ENCODE results near the gene ALPK1.
A peak's percentile ranks its signal among the peaks of the same experiment; 100 is the strongest.
"Not testable (repeated sequence)": the region's sequence is repeated elsewhere in the genome, so short reads cannot be mapped to it uniquely, and the experiment has no call there.

Gene ALPK1

DNA sequence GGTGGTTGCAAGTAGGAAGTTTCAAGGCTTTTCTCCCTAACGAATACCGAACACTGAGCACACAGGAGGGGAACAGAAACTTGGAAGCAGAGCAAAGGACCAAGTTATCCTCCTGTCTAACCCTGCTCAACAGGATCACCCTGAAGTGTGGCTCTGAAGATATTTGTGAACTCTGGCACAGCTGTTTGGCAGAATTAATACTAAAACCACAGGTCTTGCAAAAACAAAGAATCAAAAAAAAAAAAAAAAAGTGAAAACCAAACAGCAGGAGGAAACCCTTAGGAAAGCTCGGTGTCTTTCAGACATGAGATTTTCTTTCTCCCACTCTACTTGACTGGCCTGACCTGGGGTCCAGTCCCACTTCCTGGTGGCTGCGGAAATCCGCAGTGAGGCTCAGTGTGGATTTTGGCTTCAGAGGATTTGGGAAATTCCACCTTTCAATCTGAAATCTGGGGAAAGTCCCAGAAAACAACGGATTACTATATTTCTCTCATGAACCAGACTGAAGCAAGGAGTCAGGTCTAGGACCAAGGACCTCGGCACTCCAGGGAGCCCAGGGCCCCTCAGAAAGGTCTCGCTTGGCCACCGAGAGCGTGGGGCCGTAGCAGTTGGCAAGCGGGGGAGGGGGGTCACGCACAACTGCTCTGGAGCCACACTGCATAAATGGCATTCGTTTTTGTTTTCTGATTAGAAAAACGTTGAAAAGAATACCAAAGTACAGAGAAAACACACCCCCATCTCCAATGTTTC is 12.3 kb upstream of the ALPK1 start:
- peak in 1 of 2 donors; percentile 50 for DNase-seq

DNA sequence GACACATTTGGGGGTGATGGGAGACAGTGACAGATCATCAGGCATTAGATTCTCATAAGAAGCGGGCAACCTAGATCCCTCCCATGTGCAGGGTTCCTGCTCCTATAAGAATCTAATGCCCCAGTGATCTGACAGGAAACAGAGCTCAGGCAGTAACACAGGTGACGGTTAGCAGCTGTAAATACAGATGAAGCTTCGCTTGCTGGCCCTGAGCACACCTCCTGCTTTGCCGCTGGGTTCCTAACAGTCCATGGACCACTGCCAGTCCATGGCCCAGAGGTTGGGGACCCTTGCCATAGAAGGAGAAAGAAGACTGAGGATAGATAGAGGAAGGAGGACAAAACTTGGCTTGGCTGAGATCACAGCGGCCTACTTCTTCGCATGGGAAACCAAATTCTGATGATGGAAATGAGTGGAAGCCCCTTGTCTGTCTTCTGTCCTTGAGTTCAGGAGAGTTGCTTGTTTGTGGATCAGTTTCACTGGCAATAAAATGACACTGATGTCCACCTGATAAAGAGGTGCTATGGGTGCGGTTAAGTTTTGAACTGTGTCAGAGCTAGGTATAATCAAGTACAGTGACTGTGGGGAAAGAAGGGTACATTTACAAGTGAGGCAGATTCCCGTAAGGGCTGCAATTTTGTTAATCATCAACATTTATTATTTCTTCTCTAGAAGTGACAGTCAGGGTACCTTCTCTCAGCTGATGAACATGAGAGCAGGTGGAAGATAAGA is 9.7 kb upstream of the ALPK1 start:
- peak; percentile 33 to 48 for DNase-seq

DNA sequence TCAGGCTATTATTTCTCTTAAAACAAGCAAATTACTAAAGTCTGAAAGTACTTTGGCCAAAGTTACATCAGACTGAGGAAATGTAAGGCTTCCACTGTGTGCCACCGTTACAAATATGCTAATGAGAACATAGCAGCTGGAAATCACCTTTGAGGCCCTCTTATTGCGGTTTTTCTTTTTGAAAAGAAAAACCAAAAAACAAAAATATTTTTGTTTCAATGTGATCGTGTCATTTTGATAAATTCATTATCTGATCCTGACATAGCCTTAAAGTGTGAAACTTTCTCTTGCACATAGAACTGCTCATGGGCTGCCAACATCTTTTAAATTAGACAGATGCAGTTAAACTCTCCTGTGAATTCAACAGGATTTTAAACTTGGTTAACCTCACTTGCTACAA is 8.7 kb upstream of the ALPK1 start:
- peak; percentile 40 to 79 for DNase-seq

DNA sequence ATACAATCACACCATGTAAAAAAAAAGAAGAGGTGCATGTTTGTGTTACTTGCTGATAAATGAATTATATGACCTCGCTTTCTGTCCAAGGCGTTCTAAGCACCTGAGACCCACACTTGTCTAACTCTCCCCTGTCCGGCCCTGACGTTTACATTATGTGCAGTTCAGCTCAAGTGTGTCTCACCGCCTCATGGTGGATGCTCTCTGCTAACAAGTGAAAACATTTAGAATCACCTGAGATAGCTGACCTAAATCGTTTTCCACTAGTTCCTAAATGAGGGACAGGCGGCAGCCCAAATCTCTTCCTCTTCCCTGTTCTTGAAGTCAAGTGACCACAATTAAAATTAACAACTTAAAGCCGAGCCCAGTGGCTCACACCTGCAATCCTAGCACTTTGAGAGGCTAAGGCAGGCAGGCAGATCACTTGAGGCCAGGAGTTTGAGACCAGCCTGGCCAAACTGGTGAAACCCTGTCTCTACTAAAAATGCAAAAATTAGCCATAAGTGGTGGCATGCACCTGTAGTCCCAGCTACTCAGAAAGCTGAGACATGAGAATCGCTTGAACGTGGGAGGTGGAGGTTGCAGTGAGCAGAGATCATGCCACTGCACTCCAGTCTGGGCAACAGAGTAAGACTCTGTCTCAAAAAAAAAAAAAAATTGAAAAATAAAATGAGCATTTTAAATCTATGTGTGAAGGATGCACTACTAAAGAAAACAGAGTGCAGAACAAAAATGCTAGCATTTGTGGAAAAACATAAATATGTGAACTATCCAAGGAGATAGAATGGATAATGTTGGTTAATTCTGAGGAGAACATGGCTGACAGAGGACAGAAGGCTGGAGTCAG is 7.5 kb upstream of the ALPK1 start:
- no peak for DNase-seq

DNA sequence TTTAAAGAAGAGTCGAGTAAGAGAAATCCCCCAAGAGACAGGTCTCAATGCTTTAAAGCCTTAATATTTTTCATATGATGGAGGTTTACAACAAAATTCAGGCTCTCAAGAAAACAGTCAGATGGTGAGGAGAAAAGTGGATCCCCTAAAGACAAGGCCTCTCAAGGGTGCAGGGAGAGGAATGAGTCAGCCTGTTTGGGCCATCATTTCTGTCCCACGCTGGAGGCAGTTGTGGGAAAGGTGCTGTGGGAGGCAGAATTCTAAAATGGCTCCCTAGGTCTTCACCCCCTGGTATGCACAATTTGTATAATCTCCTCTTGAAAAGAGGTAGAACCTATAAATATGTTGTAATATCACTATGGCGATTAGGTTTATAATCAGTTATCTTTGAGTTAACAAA is 6.8 kb upstream of the ALPK1 start:
- DNase-seq, result no peak

DNA sequence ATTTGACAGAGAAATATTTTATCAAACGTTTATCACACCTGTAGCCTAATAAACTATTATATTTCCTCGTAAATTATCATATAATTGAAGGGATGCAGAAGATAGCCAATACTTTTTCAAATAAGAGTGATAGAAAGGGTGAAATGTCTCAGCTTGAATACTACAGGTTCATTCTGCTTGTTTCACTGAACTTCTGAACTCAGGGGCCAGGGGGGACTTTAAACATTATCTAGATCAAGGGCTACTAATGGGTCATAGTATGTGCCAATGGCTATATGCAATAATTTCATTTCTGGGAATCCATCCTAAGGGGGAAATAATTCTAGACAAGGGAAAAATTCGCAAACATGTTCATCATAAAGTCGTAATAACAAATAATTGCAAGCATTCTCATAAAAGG is 2.6 kb downstream of the ALPK1 start:
- no peak for DNase-seq

DNA sequence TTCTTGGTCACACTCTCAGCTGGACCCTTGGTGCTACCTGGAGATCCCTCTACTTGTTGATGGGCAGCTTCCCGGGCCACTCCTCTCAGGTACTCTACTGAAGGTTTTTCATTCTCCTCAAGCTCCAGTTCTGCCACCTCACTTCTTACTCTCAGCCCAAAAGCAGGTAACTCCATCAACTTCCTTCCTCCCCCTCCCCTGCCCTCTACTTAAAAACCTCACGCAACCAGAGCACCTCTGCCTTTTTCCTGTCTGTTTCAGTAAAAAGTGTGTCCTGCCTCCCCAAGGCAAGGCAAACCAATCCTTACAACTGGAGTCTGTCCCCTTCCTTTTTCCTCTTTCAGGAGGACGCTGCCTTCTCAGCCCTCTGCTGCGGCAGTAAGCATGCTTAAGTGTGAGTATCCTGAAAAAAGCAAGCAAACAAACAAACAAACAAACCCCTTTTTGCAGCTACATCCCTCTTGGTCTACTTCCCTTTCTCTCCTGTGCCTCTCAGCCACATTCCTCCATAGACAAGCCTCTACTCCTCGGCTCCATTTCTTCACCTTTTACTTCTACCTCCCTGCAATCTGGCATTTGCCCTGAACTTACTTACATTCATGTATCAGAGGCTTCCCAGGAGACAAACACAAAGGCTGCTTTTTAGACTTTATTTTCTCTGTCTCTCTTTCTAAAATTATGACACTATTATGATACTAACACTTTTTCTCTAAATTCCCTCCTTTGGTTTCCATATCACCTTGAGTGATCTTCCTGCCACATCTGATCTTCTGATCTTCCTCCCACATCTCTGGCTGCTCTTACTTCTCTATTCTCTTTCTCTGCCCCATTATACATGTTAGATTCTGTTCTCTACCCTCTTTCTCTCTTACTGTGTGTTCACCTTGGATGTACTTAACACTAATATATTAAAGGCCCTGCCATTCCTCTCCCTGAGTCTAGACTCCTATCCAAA is 5.4 kb downstream of the ALPK1 start:
- peak in 1 of 2 donors; percentile 34 for DNase-seq

DNA sequence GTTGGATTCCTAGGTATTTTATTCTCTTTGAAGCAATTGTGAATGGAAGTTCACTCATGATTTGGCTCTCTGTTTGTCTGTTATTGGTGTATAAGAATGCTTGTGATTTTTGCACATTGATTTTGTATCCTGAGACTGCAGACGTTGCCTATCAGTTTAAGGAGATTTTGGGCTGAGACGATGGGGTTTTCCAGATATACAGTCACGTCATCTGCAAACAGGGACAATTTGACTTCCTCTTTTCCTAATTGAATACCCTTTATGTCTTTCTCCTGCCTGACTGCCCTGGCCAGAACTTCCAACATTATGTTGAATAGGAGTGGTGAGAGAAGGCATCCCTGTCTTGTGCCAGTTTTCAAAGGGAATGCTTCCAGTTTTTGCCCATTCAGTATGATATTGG is 8.3 kb downstream of the ALPK1 start:
- DNase-seq, result not testable (repeated sequence)

DNA sequence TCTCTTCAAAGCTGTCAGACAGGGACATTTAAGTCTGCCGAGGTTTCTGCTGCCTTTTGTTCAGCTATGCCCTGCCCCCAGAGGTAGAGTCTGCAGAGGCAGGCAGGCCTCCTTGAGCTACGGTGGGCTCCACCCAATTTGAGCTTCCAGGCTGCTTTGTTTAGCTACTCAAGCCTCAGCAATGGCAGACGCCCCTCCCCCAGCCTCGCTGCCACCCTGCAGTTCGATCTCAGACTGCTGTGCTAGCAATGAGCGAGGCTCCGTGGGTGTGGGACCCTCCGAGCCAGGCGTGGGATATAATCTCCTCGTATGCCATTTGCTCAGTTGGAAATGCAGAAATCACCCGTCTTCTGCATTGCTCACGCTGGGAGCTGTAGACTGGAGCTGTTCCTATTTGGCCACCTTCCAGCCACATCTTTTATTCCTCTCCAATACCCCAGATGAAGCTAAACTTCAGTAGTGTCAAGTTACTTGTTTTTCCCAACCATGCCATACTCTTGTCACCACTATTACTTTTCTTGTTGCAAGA is 12.2 kb downstream of the ALPK1 start:
- DNase-seq, result peak in 1 of 2 donors; percentile 72

DNA sequence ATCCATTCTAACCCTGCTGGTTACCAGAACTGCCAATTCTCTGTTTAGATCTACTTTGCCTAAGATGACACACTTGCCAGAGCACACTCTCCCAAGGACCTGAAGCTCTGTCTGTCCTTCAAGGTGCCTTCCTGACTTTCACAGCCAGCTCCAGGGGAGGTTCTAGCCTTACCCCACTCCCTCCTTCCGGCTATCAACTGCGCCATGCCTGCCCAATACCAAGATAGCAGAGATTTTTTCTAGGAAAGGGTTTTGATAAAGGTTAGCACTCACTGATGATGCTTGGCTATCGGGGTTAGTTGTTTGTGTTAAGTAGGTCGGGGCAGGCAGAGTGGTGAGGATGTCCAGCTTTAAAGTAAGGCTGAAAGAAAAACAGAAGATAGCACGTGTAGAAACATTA is 14.3 kb downstream of the ALPK1 start:
- DNase-seq, result no peak

DNA sequence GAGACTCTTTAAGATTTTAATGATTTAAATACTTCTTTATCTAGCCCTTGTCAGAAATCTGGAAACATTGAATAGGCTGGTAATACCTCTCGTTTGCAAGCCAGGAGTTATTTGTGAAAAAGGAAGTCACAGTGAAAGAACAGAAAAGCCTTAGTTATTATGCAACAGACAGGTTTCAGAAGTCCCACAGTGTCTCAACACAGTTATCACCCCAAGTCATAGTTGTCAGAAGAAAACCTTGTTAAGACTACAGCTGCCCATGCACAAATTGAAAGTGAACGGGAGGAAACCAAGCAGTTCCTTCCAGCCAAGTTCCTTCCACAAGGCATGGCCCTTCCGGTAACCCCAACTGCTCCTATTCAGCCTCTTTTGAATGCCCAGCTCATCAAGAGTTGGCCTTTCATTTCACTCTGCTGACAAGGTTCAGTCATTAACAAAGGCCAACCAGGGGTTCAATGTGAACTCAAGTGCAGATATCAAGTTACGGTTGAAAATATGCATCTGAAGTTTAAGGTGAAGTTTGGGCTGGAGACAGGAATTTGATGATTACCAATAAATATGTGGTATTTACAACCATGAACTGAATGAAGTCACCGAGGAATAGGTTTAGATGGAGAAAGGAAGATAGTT is 15.6 kb downstream of the ALPK1 start:
- no peak for DNase-seq

DNA sequence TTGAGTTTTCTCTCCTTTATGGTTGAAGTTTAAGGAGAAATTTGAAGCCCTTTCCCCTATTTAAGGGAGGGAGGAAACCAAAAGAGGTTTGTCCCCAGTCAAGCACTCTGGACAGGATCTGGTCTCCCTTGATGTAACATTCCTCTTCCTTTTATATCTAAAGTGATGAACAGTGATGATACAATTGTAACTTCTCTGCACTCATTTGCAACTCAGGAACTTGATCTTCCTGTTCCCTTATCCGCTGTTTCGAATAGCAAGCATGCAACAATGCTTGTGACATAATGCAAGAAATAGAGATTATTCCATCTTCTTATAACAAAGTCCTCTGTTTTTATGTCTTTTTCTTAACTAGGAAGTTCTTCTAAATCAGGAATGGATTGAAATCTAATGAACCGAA is 18.3 kb downstream of the ALPK1 start:
- no peak for DNase-seq

DNA sequence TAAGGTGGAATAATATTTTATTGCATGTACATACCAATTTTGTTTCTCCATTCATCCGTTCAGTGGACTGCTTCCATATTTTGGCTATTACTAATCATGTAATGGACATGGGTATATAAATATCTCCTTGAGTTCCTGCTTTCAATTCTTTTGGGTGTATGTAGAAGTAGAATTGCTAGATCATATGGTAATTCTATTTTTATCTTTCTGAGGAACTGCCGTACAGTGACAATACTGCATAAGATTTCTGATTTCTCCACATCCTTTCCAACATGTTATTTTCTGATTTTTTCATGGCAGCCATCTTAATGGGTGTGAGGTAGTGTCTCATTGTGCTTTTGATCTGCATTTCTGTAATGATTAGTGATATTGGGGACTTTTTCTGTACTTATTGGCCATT is 19.2 kb downstream of the ALPK1 start:
- DNase-seq, result no peak

DNA sequence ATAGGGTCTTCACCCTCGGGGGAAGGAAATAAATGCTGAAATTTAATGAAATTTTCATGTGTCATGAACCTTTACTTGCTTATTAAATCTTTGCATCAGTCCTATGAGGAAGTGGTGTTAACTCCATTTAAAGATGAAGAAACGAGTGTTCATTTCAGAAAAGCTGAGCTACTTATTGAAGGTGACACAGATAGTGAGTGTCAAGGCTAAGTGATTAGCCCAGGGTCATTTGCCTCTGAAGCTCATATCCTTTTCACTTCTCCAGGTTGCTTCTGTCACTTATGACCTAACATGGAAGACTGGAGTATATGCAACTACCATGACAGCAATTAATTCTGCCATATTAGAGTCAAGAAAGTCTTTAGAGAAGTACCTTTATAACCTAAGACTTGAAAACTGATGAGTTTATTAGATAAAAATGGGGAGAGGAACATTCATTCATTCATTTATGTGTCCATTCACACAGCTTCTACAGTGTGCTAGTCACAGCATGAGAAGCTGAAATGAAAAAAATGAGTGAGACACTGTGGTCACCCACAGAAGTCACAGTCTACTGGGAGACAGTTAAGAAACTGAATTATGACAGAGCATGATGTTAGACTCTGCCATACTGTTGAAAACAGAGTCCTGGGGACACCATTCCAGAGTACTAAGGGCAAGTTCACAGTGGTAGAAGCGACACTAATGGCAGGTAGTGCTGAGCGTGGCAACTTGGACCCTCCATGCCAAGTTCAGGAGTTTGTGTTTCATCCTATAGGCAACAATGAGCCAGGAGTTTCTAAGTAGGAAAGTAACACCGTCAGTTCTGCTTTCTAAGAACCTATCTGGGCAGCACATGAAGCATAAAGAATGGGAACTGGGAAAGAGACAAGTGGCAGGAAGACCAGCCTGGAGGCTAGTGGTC is 21.3 kb downstream of the ALPK1 start:
- DNase-seq, result no peak

DNA sequence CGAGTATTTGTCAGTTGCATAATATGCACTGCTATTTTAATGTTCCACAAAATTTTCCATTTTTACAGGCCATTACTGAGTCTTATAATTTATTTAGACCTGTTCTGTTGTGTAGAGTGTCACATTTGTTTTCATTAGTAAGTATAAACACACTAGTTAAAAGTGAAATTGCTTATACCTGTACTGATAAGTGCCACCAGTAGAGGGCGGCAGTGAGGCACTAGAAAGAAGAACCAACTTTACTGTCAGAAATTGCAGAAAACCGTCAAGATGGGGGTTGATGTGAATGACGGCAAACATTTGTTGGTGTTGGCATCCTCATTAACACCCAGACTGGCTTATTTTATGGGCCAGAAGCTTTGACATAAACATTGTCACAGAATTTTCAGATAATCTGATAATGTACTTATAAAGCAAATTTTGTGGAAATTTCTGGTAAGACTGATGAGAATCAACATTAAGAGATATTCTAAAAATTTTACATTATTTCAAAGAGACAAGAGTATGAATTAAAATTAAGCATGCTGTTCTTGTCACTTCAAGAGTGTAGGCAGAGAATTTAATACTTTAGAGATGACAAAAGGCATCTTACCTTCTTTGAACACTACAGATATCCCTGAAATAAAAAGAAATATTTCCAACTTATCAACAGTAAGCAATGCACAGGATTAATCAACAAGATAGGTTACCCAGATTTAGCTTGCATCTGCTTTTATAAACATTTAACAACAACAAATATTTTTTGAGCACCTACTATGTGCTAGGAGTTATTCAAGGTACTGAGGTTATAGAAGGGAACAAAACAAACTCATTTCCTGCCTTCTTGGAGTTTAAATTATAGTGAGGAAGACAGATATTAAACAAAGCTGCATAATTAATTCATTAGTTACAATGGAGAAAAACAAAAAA is 24.9 kb downstream of the ALPK1 start:
- DNase-seq, result peak; percentile 76 to 83

DNA sequence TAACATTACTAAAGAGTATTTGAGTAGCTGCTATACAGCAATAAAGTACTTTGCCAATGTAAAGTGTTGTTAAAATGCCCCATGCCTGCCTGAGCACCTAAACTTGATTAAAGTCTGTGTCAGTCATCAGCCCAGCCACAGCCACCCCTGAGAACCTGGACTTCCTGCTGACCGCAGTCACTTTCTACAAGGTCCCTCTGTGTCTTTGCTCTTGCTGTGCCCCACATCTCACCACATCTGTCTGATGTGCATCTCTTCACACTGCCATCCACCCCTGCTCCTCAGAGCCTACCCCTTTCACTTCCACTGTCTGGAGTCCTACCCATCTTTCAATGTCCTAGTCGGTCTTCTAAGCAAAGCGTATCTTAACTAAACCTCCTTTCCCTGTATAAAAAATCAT is 25.7 kb downstream of the ALPK1 start:
- DNase-seq, result no peak

DNA sequence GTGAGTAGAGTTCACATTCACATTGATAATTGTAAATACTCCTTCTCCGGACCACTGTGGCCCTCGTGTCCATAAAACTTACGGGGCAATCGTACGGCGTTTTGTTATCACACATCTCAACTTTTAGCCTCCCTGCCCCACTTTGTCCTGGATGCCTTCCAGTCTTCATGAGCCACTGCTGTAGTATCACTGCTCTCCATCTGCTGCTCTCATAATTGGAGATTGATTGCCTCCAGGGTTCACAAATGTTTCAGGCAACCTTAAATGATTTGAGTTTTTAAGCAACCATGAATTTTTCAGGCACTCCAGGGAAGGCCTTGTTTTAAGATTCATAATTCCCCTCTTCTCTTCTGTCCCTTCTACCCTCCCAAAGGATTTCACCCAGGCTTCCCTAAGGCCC is 28.4 kb downstream of the ALPK1 start:
- DNase-seq, result no peak

DNA sequence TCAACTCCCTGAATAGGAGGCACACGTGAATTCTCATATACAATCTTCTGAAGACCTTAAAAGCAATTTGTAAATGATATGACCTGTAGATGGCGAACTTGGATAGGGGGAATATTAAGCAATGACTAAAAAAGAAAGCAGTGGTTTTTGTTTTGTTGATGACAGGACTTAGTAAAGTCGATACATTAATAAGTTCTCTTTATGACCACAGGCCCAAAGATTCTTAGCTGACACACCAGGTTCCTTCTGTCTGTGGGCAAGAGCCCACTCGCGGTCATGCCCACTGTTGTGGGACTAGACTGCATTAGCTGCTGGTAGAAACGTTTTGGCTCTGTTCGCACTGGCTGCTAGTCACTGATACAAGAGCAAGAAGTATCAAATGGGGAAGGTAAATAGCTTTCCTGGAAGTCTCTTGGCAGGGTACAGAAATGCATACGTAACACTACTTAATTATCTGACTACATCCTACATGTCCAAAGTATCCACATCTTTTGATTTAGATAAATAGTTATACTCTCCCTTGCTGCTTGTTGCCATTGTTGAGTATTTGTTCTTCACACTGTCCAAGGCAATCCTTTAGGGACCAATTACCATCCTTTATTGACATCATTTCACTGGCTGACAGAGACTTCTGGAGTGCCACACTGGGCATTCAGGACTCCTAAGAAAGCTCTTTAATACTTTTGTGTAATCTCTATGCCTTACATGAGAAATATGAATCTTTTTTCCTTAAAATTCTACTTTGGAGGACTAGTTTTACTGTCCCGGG is 31.0 kb downstream of the ALPK1 start:
- peak in 1 of 2 donors; percentile 70 for DNase-seq

DNA sequence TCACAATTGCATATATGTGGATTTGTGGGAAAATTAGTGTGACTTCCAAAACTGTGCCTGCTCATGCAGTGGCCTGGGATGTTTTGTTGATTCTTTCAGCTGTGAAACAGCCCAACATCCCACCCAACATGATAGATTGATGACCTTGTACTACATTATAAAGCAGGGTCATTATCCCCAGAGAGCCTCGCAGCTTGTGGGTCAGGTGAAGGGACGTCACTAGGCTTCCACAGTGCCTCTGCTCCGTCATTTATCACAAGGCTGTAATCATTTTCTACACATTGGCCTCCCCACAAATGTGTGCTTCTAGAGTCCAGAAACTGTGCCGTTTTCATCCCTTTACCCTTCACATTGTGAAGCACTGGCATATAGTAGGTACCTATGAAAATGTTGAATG is 31.6 kb downstream of the ALPK1 start:
- DNase-seq, result no peak
